ENCODE data around the gene ABI3BP.

The ABI3BP gene

GRCh38 chr3:100798012-100798411 lies 195.2 kb downstream of the ABI3BP start:
- no peak for TF ChIP-seq EZH2phosphoT487 (conservative IDR thresholded peaks at IDR 0.05; ENCODE audit: low read length)
- TF ChIP-seq, protein P1, sequence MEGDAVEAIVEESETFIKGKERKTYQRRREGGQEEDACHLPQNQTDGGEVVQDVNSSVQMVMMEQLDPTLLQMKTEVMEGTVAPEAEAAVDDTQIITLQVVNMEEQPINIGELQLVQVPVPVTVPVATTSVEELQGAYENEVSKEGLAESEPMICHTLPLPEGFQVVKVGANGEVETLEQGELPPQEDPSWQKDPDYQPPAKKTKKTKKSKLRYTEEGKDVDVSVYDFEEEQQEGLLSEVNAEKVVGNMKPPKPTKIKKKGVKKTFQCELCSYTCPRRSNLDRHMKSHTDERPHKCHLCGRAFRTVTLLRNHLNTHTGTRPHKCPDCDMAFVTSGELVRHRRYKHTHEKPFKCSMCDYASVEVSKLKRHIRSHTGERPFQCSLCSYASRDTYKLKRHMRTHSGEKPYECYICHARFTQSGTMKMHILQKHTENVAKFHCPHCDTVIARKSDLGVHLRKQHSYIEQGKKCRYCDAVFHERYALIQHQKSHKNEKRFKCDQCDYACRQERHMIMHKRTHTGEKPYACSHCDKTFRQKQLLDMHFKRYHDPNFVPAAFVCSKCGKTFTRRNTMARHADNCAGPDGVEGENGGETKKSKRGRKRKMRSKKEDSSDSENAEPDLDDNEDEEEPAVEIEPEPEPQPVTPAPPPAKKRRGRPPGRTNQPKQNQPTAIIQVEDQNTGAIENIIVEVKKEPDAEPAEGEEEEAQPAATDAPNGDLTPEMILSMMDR (IDR thresholded peaks at IDR 0.05; ENCODE audit: insufficient read depth, low read length, poor library complexity, severe bottlenecking) = no peak
- H3K9ac ChIP-seq (ENCODE audit: low read length) = no peak overlapping the region
- H3K27ac ChIP-seq (ENCODE audit: low read depth, low read length) = no peak overlapping the region
- H3K27me3 ChIP-seq (ENCODE audit: low read length) = no peaks in the 10 kb centered on the region
- H3K36me3 ChIP-seq (ENCODE audit: low read length) = no peaks in the 10 kb centered on the region
- H3F3A ChIP-seq (ENCODE audit: insufficient read depth) = no peaks in the 10 kb centered on the region
- H3K4me2 ChIP-seq (ENCODE audit: low read depth, low read length, poor library complexity, severe bottlenecking) = no peak overlapping the region
- H4K20me1 ChIP-seq (ENCODE audit: low read depth, low read length) = no peaks in the 10 kb centered on the region
- H3K9me3 ChIP-seq (ENCODE audit: insufficient read depth, low read length) = no peaks in the 10 kb centered on the region
- no peaks in the 10 kb centered on the region for H3K79me2 ChIP-seq (ENCODE audit: insufficient read depth, low read length)
- no peak overlapping the region for H2AFZ ChIP-seq (ENCODE audit: low read depth, low read length, severe bottlenecking)
- H3K4me3 ChIP-seq (ENCODE audit: insufficient read depth, low read length, poor library complexity, severe bottlenecking) = no peak overlapping the region
- no peaks in the 10 kb centered on the region for H3K9me2 ChIP-seq (replicated peaks; ENCODE audit: insufficient read depth, low read length)

GRCh38 chr3:100796556-100796955 lies 196.7 kb downstream of the ABI3BP start:
- TF ChIP-seq EZH2phosphoT487 (conservative IDR thresholded peaks at IDR 0.05; ENCODE audit: low read length) = no peak
- TF ChIP-seq, protein P1 (IDR thresholded peaks at IDR 0.05; ENCODE audit: insufficient read depth, low read length, poor library complexity, severe bottlenecking) = peak; percentile 12
- Histone ChIP-seq H2AFZ (ENCODE audit: low read depth, low read length, severe bottlenecking) (no peak overlapping the region), H3K36me3 (ENCODE audit: low read length) (no peaks in the 10 kb centered on the region), H3K9ac (ENCODE audit: low read length) (no peak overlapping the region), H3K4me3 (ENCODE audit: insufficient read depth, low read length, poor library complexity, severe bottlenecking) (no peak overlapping the region), H3K4me2 (ENCODE audit: low read depth, low read length, poor library complexity, severe bottlenecking) (no peak overlapping the region), H3K27me3 (ENCODE audit: low read length) (no peaks in the 10 kb centered on the region), H4K20me1 (ENCODE audit: low read depth, low read length) (no peaks in the 10 kb centered on the region), H3K27ac (ENCODE audit: low read depth, low read length) (no peak overlapping the region), H3F3A (ENCODE audit: insufficient read depth) (no peaks in the 10 kb centered on the region), H3K79me2 (ENCODE audit: insufficient read depth, low read length) (no peaks in the 10 kb centered on the region), H3K9me2 (replicated peaks; ENCODE audit: insufficient read depth, low read length) (no peaks in the 10 kb centered on the region), H3K9me3 (ENCODE audit: insufficient read depth, low read length) (no peaks in the 10 kb centered on the region)

DNA sequence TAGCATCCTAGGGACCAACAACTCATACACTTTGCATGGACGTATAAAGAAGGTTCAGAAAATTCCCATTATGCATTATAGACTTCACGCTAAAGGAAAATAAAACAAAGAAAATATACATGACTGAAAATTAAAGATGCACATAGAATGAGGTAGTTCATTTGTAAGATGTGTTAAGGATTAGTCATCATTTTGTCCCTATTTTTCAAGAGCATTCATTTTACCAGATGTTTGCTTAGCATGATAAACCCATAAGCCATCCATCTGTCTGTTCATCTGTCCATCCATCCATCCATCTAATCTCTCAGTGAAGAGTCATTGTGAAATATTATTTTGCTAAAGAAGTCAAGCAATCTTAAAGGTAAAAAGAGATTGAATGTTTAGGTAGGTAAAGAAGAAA lies 203.6 kb downstream of the ABI3BP start:
- Histone ChIP-seq H3K4me2 (ENCODE audit: low read depth, low read length, poor library complexity, severe bottlenecking) (no peak overlapping the region), H3K4me3 (ENCODE audit: insufficient read depth, low read length, poor library complexity, severe bottlenecking) (no peak overlapping the region), H2AFZ (ENCODE audit: low read depth, low read length, severe bottlenecking) (no peak overlapping the region), H3K79me2 (ENCODE audit: insufficient read depth, low read length) (no peaks in the 10 kb centered on the region), H3K27me3 (ENCODE audit: low read length) (no peaks in the 10 kb centered on the region), H3K9ac (ENCODE audit: low read length) (no peak overlapping the region), H3K9me3 (ENCODE audit: insufficient read depth, low read length) (no peaks in the 10 kb centered on the region; the same call in 1 of the 2 replicates), H3F3A (ENCODE audit: insufficient read depth) (no peaks in the 10 kb centered on the region), H3K36me3 (ENCODE audit: low read length) (no peaks in the 10 kb centered on the region), H3K27ac (ENCODE audit: low read depth, low read length) (no peak overlapping the region), H3K9me2 (replicated peaks; ENCODE audit: insufficient read depth, low read length) (no peaks in the 10 kb centered on the region), H4K20me1 (ENCODE audit: low read depth, low read length) (no peaks in the 10 kb centered on the region)
- TF ChIP-seq, protein P1 (IDR thresholded peaks at IDR 0.05; ENCODE audit: insufficient read depth, low read length, poor library complexity, severe bottlenecking) = no peak
- TF ChIP-seq EZH2phosphoT487 (conservative IDR thresholded peaks at IDR 0.05; ENCODE audit: low read length) = no peak

Data from SU-DHL-6 (cell line).